ENCODE measurements around the gene BAK1. TPM values are rescaled to one million over a fixed set of nuclear protein-coding genes. Genes with fewer than 3 reads are reported as not detected.
"Not testable (repeated sequence)": the region's sequence is repeated elsewhere in the genome, so short reads cannot be mapped to it uniquely, and the experiment has no call there.

The BAK1 gene
- total RNA-seq, 1 donor from 2014 or later, result 18.8 TPM

DNA sequence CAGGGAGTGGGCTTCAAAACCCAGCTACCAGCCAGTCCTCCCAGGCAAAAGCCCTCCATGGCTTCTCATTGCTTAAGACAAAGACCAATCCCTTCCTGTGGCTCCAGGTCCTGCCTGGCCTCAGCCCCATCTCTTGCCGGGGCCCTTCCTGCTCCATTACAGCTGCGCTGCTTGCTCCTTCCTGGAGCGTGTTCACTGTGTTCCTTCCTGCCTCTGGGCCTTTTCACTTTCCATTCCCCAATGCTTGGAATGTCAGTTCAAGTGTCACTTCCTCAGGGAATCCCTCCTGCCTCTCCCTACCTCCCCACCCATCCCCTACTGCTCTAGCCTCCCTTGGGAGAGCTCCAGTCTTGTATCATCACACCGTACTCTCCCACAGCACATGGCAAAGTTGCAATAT lies 30.0 kb upstream of the BAK1 start:
- no peak for DNase-seq (ENCODE audit: low spot score)
- intact Hi-C loops (cut with DNase I), result no loop called here

DNA sequence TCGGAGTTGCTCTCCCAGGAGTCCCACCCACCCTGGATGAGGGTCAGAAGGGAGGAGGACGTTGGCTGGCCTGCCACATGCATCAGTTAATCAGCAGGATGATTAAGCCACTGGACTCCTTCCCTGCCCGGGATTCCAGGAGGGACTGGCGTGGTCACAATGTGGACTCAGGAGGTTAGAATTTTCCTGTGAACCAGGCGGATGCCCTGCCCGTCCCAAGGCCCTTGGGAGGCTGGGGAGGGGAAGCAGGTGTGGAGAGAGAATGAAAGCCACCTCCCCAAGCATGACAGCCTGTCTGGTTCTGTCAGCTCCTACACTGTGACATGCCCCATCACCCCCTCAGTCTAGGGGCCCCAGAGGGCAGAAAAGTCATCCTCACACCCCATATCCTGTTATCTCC lies 29.5 kb upstream of the BAK1 start:
- intact Hi-C loops (cut with DNase I), result no loop called here
- DNase-seq (ENCODE audit: low spot score), result no peak

DNA sequence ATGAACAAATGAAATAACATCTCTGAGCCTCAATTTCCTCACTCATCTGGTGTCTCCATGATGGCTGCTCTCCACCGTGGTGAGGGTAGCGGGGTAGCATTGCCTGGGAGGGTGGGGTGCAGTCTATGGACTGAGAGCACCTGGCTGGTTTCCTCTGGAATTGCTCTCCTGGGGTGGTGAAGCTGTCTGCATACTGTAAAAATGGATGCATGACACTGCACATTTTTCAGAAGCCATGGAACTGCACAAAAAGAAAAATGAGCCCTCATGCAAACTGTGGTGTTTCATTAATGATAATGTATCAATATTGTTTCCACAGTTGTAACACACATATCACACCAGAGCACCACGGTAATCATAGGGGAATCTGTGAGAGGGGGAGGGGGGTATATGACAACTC lies 28.9 kb upstream of the BAK1 start:
- DNase-seq (ENCODE audit: low spot score), result no peak
- intact Hi-C loops (cut with DNase I), result no loop called here

DNA sequence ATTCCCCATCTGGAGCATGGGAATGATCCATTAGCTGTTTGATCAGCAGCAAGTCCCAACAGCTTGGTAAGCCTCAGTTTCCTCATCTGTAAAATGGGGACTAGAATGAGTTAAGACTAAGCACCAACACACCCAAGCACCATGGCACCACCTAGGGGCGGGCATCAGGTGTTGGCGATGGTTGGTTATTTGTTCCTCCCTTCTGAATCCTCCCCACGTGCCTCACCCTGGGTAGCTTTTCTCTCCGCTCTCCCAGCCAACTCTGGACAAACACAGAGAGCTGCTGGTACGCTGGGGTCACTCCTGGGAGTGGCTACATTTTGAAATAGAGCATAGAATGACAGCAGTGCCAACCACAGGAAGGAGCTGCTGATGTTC lies 27.7 kb upstream of the BAK1 start:
- no peak for DNase-seq (ENCODE audit: low spot score)
- intact Hi-C loops (cut with DNase I), result no loop called here

DNA sequence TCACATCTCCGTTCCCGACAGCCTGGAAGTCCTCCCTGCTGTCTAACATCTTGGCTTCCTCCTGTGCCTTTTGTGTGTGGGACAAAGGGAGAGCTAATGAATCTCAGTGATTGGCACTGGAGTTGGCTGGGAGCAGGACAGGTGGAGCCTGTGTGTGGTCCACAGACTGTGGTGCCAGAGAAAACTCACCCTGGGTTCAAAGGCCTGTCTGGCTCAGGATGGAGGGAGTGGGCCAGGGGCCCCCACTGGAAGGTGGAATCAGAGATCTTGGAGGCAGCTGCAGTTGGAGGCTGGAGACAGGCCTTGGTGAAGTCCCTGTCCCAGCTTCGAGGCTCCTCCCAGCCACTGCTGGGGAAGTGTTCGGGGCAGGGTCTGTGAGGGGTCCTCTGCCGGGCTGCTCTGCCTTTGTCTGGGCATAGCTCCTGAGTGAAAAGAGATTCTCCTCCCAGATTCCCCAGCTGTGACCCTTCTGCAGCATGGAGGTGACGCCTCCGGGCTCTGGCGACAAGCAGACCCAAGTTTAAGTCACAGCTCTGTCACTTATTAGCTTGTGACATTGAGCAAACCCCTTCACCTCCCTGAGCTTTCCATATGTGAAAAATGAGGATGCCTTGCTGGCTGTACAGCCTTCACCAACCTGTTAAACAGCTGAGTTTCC lies 27.2 kb upstream of the BAK1 start:
- no peak for DNase-seq (ENCODE audit: low spot score)
- intact Hi-C loops (cut with DNase I), result no loop called here

DNA sequence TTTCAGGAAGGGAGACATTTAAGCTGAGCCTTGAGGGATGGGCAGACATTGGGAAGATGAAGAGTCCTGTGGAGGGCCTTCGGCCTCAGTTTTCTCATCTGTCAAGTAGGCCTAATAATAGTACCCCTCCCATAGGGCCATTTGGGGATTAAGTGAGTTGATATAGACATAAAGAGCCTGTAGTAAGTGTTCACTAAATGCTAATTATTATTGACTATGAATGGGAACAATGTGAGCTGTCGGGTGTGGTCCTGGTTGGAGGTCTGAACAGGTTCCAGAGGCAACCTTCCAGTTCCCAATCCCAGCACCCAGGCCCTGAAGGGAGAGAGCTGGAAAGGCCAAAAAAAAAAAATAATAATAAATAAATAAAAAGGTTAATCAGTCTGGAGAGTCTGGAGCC lies 26.6 kb upstream of the BAK1 start:
- intact Hi-C loops (cut with DNase I), result no loop called here
- no peak for DNase-seq (ENCODE audit: low spot score)

DNA sequence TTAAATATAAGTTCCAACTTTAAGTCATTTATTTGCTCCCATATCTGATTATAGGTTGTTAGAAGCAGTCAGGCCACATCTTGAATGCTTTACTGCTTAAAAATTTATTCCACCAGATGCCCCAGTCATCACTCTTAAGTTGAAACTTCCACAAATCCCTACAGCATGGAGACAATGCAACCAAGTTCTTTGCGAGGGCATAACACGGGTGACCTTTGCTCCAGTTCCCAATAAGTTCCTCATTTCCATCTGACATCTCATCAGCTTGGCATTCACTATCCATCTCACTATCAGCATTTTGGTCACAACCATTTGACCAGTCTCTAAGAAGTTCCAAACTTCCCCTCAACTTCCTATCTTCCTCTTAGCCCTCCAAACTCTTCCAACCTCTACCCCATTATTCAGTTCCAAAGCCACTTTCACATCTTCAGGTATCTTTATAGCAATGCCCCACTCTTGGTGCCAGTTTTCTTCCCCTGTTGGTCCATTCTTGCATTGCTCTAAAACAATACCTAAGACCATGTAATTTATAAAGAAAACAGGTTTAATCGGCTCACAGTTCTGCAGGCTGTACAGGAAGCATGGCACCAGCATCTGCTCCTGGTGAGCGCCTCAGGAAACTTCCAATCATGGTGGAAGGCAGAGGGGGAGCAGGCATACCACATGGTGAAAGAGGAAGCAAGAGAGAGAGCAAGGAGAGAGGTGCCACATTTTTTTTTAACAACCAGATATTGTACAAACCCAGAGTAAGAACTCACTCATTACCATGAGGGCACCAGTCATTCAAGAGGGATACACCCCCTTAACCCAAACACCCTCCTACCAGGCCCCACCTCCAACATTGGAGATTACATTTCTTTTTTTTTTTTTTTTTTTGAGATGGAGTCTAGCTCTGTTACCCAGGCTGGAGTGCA lies 25.1 kb upstream of the BAK1 start:
- DNase-seq (ENCODE audit: low spot score), result no peak
- intact Hi-C loops (cut with DNase I), result no loop called here

DNA sequence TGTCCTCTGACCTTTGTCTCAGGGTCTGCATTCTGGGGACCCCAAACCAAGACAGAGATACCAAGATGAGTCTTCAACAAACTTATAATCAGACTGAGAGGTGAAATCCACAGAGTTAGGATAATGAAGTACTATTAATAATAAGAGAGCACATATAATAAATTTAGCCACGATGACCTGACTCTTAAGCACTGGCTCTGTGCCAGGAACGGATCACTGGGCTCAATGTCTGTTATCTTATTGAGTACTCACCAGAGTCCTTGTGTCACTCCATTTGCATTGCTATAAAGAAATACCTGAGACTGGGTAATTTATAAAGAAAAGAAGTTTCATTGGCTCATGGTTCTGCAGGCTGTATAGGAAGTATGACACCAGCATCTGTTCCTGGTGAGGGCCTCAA lies 22.1 kb upstream of the BAK1 start:
- no peak for DNase-seq (ENCODE audit: low spot score)
- intact Hi-C loops (cut with DNase I), result no loop called here

DNA sequence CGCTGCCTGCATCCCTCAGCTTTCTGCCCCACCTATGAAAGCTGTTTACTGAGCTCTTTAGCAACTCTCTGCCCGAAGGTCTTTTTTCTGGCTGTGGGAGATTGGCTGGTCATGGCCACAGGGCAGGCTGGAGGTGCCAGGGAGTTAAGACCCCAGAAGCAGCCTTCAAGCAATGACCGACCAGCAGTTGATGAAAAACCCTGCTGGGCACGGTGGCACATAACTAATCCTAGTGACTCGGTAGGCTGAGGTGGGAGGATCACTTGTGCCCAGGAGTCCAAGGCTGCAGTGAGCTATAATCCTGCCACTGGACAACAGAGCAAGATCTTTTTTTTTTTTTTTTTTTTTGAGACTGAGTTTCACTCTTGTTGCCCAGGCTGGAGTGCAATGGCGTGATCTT lies 20.7 kb upstream of the BAK1 start:
- no peak for DNase-seq (ENCODE audit: low spot score)
- intact Hi-C loops (cut with DNase I), result no loop called here

DNA sequence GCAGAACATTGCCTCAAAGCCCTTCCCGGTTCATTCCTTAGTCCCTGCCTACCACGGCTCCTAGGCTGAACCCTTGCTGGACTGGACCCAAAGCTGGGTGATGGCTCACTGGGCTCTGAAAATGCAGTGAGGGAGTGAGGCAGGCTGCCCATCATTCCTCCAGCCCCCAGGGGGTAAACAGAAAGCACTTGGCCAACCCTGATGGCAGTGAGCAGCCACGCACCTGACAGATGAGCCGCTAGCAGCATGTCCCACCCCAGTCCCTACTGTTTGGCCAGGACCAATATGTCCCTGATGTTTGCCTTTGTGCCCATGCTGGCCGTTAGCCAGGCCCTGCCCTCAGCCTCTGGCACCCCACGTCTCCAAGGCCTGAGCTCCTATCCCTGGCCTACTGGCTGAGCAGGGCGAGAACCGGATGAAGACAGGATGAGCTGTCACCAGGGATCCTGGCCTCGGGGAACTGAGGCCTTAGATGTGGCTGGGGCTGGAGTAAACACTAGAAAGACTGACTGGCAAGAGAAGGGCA lies 19.4 kb upstream of the BAK1 start:
- DNase-seq (ENCODE audit: low spot score), result peak; percentile 47
- intact Hi-C loops (cut with DNase I), result no loop called here

DNA sequence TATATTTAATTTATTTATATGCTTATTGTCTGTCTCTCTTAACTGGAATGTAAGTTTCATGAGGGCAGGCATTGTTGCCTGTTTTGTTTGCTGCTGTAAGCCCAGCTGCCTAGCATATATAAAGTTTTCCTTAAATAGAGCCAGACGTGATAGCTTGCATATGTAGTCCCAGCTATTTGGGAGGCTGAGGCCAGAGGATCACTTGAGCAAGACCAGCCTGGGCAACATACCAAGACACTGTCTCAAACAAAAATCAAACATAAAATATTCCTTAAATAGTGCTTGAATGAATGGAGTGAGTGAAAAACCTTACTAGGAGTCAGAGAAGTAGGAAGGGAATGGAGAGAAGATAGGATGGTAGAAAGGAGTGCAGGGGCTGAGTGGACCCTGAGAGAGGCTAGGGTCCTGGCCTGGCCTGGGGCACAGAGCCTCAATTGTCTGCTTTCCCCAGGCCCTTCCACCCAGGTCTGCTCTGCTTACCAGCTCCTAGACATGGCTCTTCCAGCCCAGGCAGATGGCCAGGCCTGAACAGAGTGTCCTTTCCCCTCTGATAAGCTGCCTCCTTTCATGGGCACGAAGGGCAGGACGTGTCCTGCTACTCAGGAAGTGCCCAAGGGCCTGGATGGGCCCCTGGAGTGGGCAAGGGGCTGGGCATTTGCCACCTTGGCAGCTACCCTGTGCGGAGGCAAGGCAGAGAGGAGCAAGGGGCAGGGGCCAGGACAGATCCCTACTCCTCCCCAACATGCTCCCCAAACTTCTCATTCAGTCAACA lies 17.7 kb upstream of the BAK1 start:
- intact Hi-C loops (cut with DNase I), result no loop called here
- DNase-seq (ENCODE audit: low spot score), result no peak

DNA sequence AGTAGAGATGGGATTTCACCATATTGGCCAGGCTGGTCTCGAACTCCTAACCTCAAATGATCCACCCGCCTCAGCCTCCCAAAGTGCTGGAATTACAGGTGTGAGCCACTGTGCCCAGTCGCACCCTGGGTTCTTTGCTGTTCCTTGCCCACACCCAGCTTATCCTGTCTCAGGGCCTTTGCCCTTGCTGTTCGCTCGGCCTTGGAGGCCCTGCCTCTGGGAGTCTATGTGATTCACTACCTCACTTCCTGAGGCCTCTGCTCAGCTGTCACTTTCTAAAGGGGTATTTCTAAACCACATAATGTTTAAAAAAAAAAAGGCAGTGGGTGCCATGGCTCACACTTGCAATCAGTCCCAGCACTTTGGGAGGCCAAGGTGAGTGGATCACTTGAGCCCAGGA lies 16.8 kb upstream of the BAK1 start:
- intact Hi-C loops (cut with DNase I), result not testable (repeated sequence)

DNA sequence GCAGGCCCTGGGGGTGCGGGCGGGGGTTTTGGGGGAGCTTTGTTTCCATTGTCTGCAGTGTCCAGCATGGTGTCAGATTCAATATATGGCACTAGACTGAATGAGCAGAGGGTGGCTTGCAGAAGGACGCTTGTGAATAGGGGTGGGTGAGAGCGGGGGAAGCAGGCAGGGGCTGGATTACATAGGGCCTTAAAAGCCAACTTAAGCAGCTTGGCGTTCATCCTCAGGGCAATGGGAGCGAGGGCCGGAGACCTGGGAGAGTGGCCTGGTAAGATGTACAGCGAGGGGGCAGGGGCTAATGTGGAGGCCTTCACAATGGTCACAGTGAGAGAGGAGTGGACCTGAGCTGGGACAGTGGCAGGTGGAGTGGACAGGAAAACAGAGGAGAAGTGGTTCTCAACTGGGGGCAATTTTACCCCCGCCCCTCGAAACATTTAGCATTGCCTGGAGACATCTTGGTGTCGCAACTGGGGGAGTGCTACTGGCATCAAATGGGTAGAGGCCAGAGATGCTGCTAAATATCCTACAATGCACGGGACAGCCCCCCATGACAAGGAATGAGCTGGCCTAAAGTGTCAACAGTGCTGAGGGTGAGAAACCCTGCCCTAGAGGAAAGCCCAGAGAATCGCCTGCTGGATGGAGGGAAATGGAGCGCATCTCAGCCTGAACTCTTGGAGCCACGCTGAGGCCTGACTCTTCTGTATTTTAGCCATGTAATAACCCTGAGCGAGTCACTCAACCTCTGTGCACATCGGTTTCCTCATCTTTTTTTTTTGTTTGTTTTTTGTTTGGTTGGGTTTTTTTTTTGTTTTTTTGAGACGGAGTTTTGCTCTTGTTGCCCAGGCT lies 15.1 kb upstream of the BAK1 start:
- intact Hi-C loops (cut with DNase I), result no loop called here
- no peak for DNase-seq (ENCODE audit: low spot score)

More for the DNA sequence above, 16.8 kb upstream of the BAK1 start:
- DNase-seq (ENCODE audit: low spot score), result not testable (repeated sequence)

DNA sequence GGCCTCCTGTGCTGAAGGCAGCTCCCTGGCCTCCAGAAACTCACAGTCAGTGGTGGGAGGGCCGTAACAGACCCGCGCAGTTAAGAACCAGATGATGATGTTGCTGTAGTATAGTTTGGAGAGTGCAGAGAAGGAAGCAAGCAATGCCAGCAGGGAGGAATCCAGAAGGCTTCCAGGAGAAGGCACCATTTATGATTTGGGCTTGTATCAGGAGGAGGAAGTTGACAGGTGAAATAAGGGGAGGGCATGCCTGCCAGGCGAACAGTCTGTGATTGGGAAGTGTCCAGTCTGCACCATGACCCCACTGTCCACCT lies 13.3 kb upstream of the BAK1 start:
- no peak for DNase-seq (ENCODE audit: low spot score)
- intact Hi-C loops (cut with DNase I), result no loop called here

DNA sequence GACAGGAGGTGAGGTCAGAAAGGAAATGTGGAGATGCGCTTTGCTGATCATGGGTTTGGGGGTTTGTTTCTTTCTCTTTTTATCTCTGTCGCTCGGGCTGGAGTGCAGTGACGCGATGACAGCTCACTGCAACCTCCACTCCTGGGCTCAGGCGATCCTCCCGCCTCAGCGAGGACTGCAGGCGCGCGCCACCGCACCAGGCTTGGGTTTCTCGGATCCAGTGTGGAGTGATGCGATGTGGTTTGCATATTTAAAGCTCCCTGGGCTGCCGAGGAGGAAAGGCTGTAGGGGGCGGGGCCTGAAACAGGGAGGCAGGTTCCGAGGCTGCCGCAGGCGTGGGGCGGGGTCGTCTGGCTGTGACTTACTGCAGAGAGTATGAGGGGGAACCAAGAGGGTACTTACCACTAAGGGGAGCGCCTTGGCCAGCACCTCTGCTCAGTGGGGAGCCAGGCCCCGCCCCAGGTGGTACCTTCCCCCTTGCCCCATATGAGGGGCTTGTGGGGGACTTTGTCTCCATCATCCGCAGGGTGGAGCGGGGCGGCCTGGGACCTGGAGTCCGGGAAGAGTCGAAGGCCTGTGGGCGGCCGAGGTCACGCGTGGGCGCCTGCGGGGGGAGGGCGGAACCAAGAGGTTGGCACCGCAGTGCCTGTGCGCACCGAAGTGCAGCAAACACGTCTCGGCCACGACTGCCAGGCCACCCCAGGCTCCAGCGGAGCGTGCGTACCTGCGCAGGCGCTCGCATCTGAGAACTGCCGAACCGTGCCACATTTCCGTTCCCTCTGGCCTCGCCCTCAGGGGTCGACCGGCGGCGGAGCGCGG lies 12.7 kb upstream of the BAK1 start:
- DNase-seq (ENCODE audit: low spot score), result no peak
- intact Hi-C loops (cut with DNase I), result no loop called here

DNA sequence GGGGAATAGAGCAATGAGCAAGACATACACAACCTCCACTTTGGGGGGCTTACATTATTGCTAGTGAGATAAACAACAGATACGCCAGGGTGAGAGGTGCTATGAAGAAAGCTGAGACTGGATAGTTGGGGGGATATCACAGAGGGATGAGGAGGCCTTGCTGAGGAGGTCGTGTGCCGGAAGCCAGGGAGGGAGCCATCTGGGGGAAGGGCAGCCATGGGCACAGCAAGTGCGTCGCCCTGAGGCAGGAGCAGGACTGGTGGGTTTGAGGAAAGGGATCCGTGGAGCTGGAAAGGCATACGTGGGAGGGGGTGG lies 12.2 kb upstream of the BAK1 start:
- intact Hi-C loops (cut with DNase I), result no loop called here
- DNase-seq (ENCODE audit: low spot score), result peak; percentile 47

DNA sequence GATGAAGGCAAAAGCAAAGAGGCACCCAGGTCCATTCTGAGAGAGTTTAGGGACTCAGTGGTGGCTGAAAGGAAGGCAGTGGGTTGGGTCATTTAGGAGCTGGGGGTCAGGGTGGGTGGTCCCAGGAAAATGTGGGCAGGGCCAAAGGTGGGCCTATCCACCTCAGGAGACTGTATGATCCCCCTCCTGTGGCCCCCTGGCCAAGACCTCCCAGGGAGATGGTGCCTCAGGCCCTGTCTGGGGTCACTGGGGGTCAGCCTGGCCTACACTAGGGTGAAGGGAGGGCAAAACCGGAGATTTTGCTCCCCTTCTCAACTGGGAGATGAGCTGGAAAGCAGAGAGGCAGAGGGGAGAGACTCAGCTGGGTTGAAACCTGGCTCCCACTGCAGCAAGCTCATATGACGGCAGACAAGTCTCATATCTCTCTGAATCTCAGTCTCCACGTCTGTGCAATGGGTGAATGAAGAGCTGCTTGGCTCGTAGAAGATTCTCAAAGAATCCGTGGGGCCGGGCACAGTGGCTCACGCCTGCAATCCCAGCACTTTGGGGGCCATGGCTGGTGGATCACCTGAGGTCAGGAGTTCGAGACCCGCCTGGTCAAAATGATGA lies 11.5 kb upstream of the BAK1 start:
- intact Hi-C loops (cut with DNase I), result no loop called here
- peak; percentile 58 for DNase-seq (ENCODE audit: low spot score)

DNA sequence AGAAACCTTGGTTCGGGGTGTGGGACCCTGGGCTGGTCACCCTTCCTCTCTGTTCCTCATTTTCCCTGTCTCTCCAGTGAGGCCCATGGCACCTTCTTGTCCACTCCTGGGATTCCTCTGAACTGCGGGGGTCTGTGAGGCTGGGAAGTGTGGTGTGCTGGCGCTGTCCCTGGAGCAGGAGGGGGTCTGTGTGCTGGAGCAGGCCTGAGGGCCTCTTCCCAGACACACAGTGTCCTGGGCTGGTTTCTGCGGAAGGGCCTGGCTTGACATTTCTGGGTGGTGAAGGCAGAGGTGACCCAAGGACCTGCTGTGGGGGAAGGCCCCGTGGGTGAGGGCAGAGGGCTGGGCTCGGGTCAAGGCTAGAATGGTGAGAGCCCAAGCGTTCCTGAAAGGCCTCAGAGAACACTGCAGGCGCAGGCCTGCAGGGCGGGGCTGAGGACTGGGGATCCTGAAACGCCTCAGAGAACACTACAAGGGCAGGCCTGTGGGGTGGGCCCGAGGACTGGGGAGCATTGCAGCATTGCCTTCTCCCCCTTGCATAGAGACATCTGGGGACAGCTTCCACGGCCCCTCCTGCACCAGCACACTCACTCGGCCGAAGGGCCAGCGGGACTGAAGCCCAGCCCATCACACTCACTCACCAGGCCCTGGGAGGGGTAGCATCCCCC lies 10.6 kb upstream of the BAK1 start:
- intact Hi-C loops (cut with DNase I), result no loop called here
- no peak for DNase-seq (ENCODE audit: low spot score)

All from cardiac septum (tissue), 1 donor.